H9 (cell line): ENCODE data around the gene FKBP10. TPM values are rescaled to one million over a fixed set of nuclear protein-coding genes. Genes with fewer than 3 reads are reported as not detected.

Experiments
- DNase-seq: peaks from one replicate; pipeline ENCODE4 v3.0.0-alpha.2; 2017
- H2AFZ ChIP-seq: one replicate; pipeline ENCODE4 v1.6.1; 2013; ENCODE audit warnings: mild to moderate bottlenecking, low read length, control low read depth, moderate library complexity
- H2AK5ac ChIP-seq: 2 replicates; pipeline ENCODE4 v1.6.1; 2013; ENCODE audit warnings: low read length, control low read depth, mixed read lengths; ENCODE audit not compliant: insufficient read length
- H2BK120ac ChIP-seq: one replicate; pipeline ENCODE4 v1.6.1; 2013; ENCODE audit warnings: low read depth, mild to moderate bottlenecking, low read length, control low read depth, inconsistent platforms; ENCODE audit not compliant: poor library complexity, severe bottlenecking
- H2BK12ac ChIP-seq: 2 replicates; pipeline ENCODE4 v1.6.1; 2013; ENCODE audit warnings: low read length, control low read depth, mixed read lengths, low read depth; ENCODE audit not compliant: insufficient read length
- H2BK15ac ChIP-seq: 2 replicates; pipeline ENCODE4 v1.6.1; 2013; ENCODE audit warnings: low read depth, low read length, control low read depth
- H2BK20ac ChIP-seq: one replicate; pipeline ENCODE4 v1.6.1; 2013; ENCODE audit warnings: low read depth, mild to moderate bottlenecking, low read length, control low read depth, inconsistent platforms; ENCODE audit not compliant: poor library complexity, severe bottlenecking
- H2BK5ac ChIP-seq: 2 replicates; pipeline ENCODE4 v1.6.1; 2013; ENCODE audit warnings: low read length, control low read depth, mixed read lengths; ENCODE audit not compliant: insufficient read length
- H3K14ac ChIP-seq: 2 replicates; pipeline ENCODE4 v1.6.1; 2013; ENCODE audit warnings: low read length, control low read depth; ENCODE audit not compliant: insufficient read depth
- H3K18ac ChIP-seq: 2 replicates; pipeline ENCODE4 v1.6.1; 2013; ENCODE audit warnings: low read depth, mild to moderate bottlenecking, mixed read lengths, low read length, control low read depth; ENCODE audit not compliant: insufficient read length
- H3K23ac ChIP-seq: 2 replicates; pipeline ENCODE4 v1.6.1; 2013; ENCODE audit warnings: low read length, control low read depth, mixed read lengths, low read depth; ENCODE audit not compliant: insufficient read length
- H3K23me2 ChIP-seq: 2 replicates; pipeline ENCODE4 v1.6.1; 2013; ENCODE audit warnings: low read depth, mild to moderate bottlenecking, mixed read lengths, low read length, control low read depth; ENCODE audit not compliant: insufficient read length, poor library complexity, severe bottlenecking
- H3K27ac ChIP-seq: 2 replicates; pipeline ENCODE4 v1.5.1; 2013; ENCODE audit warnings: low read length, control low read depth, mixed read lengths, low read depth; ENCODE audit not compliant: insufficient read length
- H3K27me3 ChIP-seq: 2 replicates; pipeline ENCODE4 v1.6.1; 2013; ENCODE audit warnings: low read length, control low read depth, inconsistent platforms; ENCODE audit not compliant: insufficient read depth
- H3K4ac ChIP-seq: 2 replicates; pipeline ENCODE4 v1.6.1; 2013; ENCODE audit warnings: low read depth, mild to moderate bottlenecking, control low read depth, inconsistent platforms, low read length, moderate library complexity
- H3K4me1 ChIP-seq: 2 replicates; pipeline ENCODE4 v1.6.1; 2013; ENCODE audit warnings: low read length, control low read depth, inconsistent platforms; ENCODE audit not compliant: insufficient read depth
- H3K4me2 ChIP-seq: 2 replicates; pipeline ENCODE4 v1.6.1; 2013; ENCODE audit warnings: low read length, control low read depth, mixed read lengths; ENCODE audit not compliant: insufficient read length, insufficient read depth
- H3K56ac ChIP-seq: 2 replicates; pipeline ENCODE4 v1.6.1; 2013; ENCODE audit warnings: low read depth, mild to moderate bottlenecking, mixed read lengths, low read length, control low read depth; ENCODE audit not compliant: insufficient read length
- H3K79me1 ChIP-seq: 2 replicates; pipeline ENCODE4 v1.6.1; 2013; ENCODE audit warnings: low read depth, mild to moderate bottlenecking, moderate library complexity, low read length, control low read depth, inconsistent platforms; ENCODE audit not compliant: insufficient read depth, poor library complexity, severe bottlenecking
- H3K79me2 ChIP-seq: 2 replicates; pipeline ENCODE4 v1.6.1; 2013; ENCODE audit warnings: low read length, control low read depth, inconsistent platforms; ENCODE audit not compliant: insufficient read depth
- H3K9ac ChIP-seq: 2 replicates; pipeline ENCODE4 v1.6.1; 2013; ENCODE audit warnings: low read length, control low read depth, mixed read lengths; ENCODE audit not compliant: insufficient read length; ENCODE audit errors: extremely low read depth
- H3K9me3 ChIP-seq: one replicate; pipeline ENCODE4 v1.6.1; 2013; ENCODE audit warnings: low read depth, low read length, inconsistent platforms; ENCODE audit not compliant: control insufficient read depth
- H3T11ph ChIP-seq: one replicate; pipeline ENCODE4 v1.6.1; 2013; ENCODE audit warnings: mild to moderate bottlenecking, low read length, control low read depth, inconsistent platforms
- H4K20me1 ChIP-seq: one replicate; pipeline ENCODE4 v1.6.1; 2013; ENCODE audit not compliant: control insufficient read depth, insufficient read length, insufficient read depth
- H4K5ac ChIP-seq: 2 replicates; pipeline ENCODE4 v1.6.1; 2013; ENCODE audit warnings: low read depth, mild to moderate bottlenecking, mixed read lengths, low read length, control low read depth; ENCODE audit not compliant: insufficient read length
- H4K8ac ChIP-seq: replicated peaks from 2 replicates; pipeline ENCODE4 v1.6.1; 2013; ENCODE audit warnings: low read length, control low read depth, mixed read lengths, low read depth; ENCODE audit not compliant: insufficient read length
- H4K91ac ChIP-seq: 2 replicates; pipeline ENCODE4 v1.6.1; 2013; ENCODE audit warnings: low read depth, mild to moderate bottlenecking, moderate library complexity, mixed read lengths, low read length, control low read depth; ENCODE audit not compliant: insufficient read length
- H3K27ac Mint-ChIP-seq, 3 experiments: 2 replicates in 2 of 3; 3 replicates in 1 of 3; pipeline ENCODE4 v1.8.0; 2020 to 2021; ENCODE audit warnings: mixed read lengths in 3 of 3, mild to moderate bottlenecking in 1 of 3, moderate library complexity in 1 of 3
- H3K27me3 Mint-ChIP-seq: 2 replicates; pipeline ENCODE4 v1.8.0; 2021; ENCODE audit warnings: low read depth, mild to moderate bottlenecking, moderate library complexity, mixed read lengths
- H3K36me3 Mint-ChIP-seq, 3 experiments: 2 replicates in 2 of 3; 3 replicates in 1 of 3; pipeline ENCODE4 v1.8.0; 2020 to 2021; ENCODE audit warnings: low read depth in 3 of 3, mixed read lengths in 3 of 3; ENCODE audit not compliant: insufficient read depth in 1 of 3
- H3K4me1 Mint-ChIP-seq, 2 experiments: 2 replicates each; pipeline ENCODE4 v1.8.0; 2020; ENCODE audit warnings: mixed read lengths in 2 of 2
- H3K4me3 Mint-ChIP-seq, 2 experiments: 2 replicates in 1 of 2; 3 replicates in 1 of 2; pipeline ENCODE4 v1.8.0; 2020 to 2021; ENCODE audit warnings: mild to moderate bottlenecking in 2 of 2, mixed read lengths in 2 of 2, moderate library complexity in 1 of 2
- H3K9me3 Mint-ChIP-seq, 2 experiments: 2 replicates in 1 of 2; 3 replicates in 1 of 2; pipeline ENCODE4 v1.8.0; 2020; ENCODE audit warnings: mild to moderate bottlenecking in 2 of 2, mixed read lengths in 2 of 2, moderate library complexity in 1 of 2
- WGBS: extraction: QIAGEN DNeasy Blood & Tissue Kit; methylation state at CpG from one replicate; pipeline ENCODE4 v1.1.7; 2013; ENCODE audit warnings: missing lambda C conversion rate, low lambda C conversion rate, mixed read lengths; ENCODE audit not compliant: insufficient read length; ENCODE audit errors: extremely low coverage; 5-methylcytosine and 5-hydroxymethylcytosine counted together
- total RNA-seq: library from RNA; stranded (reverse); gene quantifications from 2 replicates; pipeline ENCODE4 v1.2.1, GENCODE V29; 2021
- TF ChIP-seq, protein P1 (sequence below): fragments of 200-600 bp; sonication (generic); conservative IDR thresholded peaks from 3 replicates; pipeline ENCODE4 v1.8.0; 2021; ENCODE audit warnings: antibody characterized with exemption, mild to moderate bottlenecking

The FKBP10 gene
- total RNA-seq, 1 experiment from 2014 or later = 166 TPM

DNA sequence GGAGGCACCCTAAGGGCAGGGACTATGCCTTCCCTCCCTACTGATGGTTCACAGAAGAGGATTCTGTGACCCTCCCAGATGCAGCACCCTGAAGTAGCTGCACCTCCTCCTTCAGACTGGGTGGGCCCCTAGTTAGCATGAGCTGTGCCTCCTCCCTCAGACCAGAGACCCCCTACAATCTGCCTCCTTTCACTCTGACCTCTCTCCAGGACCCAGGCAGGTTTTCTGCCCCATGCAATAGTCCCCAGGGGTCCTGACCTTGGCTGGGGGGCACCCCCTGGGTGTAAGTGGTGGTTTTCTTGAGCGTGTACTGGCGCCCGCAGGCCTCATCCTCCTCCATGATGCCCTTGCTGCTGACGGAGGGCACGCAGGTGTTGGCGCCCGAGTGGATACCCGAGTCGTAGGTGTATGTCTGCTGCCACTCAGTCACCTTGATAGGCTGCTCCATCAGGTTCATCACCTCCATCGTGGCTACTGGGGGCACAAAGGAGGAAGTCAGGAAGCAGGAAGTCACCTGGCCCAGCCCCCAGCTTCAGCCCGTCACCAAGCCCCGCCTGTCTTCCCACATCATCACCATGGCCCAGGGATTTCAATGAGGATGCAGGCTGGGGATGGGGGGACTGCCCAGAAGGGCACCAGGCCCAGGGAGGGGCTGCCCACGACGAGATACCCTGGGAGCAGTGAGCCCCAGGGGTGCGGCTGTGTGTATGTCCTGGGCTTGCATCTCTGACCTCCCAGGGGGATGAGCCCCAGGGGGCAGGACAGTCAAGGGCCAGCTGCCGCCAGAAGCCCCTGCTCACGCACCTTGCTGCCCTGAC is 41.2 kb upstream of the FKBP10 start:
- Mint-ChIP-seq H3K27ac (peak overlapping the region; percentile 23 to 88 (median 55); a peak in 3 of 7 replicates), H3K4me1 (peaks cover 41 to 49% of the 10 kb centered on the region in 2 experiments), H3K9me3 (no peaks in the 10 kb centered on the region), H3K27me3 (no peaks in the 10 kb centered on the region), H3K4me3 (peak overlapping the region in 1 of 2 experiments; percentile 27; a peak in 1 of 5 replicates), H3K36me3 (peaks cover 22 to 51% (median 51%) of the 10 kb centered on the region in 3 experiments)
- Histone ChIP-seq H3K14ac (no peak overlapping the region), H3K27me3 (no peaks in the 10 kb centered on the region), H2BK5ac (no peak overlapping the region), H2BK12ac (no peak overlapping the region), H2BK120ac (no peak overlapping the region), H3K4ac (no peak overlapping the region), H3K4me2 (no peak overlapping the region), H3K18ac (no peak overlapping the region), H3K79me1 (no peaks in the 10 kb centered on the region), H2BK15ac (no peak overlapping the region), H3K27ac (no peak overlapping the region), H3K56ac (no peak overlapping the region), H3K4me1 (peaks cover 7% of the 10 kb centered on the region; the same call in 1 of the 2 replicates), H4K91ac (no peak overlapping the region), H2AFZ (no peak overlapping the region), H3K9me3 (no peaks in the 10 kb centered on the region), H4K8ac (no peak overlapping the region), H3K79me2 (no peaks in the 10 kb centered on the region; the same call in 1 of the 2 replicates), H4K20me1 (no peaks in the 10 kb centered on the region), H3K9ac (no peak overlapping the region), H3K23me2 (no peaks in the 10 kb centered on the region), H2BK20ac (no peak overlapping the region), H4K5ac (no peak overlapping the region), H2AK5ac (no peak overlapping the region), H3K23ac (no peak overlapping the region), H3T11ph (no peak overlapping the region)
- no CpG with 5 or more reads among the region's 17 CpGs for WGBS
- TF ChIP-seq, protein P1, sequence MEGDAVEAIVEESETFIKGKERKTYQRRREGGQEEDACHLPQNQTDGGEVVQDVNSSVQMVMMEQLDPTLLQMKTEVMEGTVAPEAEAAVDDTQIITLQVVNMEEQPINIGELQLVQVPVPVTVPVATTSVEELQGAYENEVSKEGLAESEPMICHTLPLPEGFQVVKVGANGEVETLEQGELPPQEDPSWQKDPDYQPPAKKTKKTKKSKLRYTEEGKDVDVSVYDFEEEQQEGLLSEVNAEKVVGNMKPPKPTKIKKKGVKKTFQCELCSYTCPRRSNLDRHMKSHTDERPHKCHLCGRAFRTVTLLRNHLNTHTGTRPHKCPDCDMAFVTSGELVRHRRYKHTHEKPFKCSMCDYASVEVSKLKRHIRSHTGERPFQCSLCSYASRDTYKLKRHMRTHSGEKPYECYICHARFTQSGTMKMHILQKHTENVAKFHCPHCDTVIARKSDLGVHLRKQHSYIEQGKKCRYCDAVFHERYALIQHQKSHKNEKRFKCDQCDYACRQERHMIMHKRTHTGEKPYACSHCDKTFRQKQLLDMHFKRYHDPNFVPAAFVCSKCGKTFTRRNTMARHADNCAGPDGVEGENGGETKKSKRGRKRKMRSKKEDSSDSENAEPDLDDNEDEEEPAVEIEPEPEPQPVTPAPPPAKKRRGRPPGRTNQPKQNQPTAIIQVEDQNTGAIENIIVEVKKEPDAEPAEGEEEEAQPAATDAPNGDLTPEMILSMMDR = no peak
- DNase-seq = no peak
